OCI-M2 (cell line): ENCODE data around the gene PDP2.
A peak's percentile ranks its signal among the peaks of the same experiment; 100 is the strongest.

Experiments
- DNase-seq: peaks from one replicate; lab custom pipeline; 2025; ENCODE audit not compliant: unreplicated experiment; lab: John Stamatoyannopoulos, UW

Gene PDP2, protein sequence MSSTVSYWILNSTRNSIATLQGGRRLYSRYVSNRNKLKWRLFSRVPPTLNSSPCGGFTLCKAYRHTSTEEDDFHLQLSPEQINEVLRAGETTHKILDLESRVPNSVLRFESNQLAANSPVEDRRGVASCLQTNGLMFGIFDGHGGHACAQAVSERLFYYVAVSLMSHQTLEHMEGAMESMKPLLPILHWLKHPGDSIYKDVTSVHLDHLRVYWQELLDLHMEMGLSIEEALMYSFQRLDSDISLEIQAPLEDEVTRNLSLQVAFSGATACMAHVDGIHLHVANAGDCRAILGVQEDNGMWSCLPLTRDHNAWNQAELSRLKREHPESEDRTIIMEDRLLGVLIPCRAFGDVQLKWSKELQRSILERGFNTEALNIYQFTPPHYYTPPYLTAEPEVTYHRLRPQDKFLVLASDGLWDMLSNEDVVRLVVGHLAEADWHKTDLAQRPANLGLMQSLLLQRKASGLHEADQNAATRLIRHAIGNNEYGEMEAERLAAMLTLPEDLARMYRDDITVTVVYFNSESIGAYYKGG

DNA sequence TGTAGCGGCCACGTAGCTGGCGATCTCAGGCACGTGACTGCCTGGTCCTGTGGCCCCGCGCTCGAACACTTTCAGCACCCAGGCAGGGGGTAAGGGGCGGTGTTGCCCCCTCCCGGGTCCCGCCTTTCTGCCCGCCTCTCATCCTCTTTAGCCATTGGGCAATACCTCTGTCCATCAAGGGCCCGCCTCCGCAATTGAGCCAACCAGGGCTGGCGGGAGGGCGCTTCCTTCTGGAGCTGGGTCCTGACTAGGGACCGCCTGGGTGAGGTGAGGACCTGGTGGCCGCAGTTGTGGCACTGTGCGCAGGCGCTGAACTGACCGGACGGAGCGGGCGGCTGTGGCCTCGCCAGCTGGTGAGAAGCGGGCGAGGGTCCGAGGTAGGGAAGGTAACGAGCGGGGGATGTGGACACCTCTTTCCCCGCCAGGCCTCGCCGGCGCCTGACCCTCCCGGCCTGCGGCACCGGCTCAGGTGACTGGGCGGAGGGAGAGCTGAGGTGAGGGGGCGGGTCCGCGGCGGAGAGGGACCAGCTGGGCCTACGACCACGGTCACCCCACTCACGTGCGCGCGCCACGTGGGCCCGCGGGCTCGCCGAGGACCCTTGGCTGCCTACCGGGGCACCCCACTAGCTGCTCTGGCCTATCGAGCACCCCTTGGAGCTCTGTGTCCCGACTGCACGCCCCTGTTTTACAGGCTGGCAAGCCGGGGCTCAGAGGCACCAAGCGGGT, at the start of gene PDP2:
PDP2 (plus strand) TSS at position 228 of the 726 bp plus-strand sequence. CDS start 3,770 bp downstream, outside the sequence.
- peak; percentile 44 for DNase-seq

DNA sequence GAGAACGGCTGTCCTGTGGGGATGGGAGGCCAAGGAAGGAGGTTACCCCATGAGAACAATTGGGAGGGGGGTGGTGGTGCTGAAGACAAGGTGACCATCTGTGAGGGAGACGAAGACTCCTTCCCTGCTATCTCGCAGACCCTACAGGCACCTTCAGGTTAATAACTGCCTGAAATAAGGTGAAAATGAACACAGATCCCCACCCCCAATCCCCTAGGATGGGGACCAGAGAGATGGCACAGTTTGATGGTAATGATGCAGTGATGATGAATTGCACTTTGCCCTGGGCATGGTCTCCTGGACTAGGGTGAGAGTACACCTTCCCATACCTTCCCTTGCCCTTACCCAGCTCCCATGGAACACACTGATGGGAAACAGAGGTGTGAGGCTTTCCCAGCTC, 48.1 kb upstream of the PDP2 start:
- no peak for DNase-seq

- DNase-seq = no peak
Observed at GRCh38 chr16:66832661-66833305, 47.5 kb upstream of the PDP2 start.

DNA sequence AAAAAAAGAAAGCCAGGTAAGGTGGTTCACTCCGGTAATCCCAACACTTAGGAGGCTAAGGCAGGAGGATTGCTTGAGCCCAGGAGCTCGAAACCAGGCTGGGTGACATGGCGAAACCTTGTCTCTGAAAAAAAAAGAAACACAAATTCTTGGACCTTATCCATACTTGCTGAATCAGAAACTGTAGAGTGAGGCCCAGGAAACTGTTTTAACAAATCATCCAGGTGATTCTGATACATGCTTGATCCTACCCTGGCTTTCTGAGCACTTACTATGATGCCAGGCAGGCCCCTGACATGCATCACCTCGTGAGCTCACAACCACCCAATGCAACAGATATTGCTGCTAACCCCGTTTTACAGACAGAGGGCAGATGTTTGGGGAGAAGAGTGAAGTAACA, 45.6 kb upstream of the PDP2 start:
- DNase-seq = no peak

DNA sequence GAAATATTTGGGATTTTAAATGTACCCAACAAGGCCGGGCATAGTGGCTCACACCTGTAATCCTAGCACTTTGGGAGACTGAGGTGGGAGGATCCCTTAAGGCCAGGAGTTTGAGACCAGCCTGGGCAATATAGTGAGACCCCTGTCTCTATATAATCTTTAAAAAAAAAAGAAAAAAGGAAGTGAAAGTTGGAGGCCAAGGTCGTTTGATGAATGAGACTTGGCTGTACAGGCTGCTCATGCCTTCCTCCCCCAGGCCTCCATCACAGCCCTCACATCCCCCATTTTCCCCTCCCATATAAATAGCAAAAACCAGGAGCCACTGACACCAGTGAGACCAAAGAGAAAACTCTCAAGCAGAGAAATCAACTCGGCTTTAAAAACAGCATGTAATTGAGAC, 39.4 kb upstream of the PDP2 start:
- no peak for DNase-seq

DNA sequence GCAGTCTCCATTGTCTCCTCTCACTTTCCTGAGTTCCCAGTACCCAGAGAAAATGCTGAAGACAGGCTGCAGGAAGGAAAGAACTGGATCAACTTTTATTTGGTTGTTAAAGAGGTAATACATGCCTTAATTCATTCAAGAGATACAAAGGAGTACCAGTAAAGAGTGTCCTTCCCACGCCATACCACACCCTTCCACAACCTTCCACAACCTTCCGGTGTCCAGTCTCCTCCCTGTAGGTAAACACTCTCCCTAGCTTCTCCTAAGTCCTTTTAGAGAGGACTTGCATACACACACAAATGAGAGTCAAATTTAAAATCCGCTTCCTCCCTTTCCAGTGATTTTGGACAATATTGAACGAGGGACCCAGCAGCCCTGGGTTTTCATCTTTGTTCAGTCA, 38.9 kb upstream of the PDP2 start:
- no peak for DNase-seq

- no peak for DNase-seq
Observed at GRCh38 chr16:66842765-66843164, 37.5 kb upstream of the PDP2 start.

GRCh38 chr16:66843191-66843590, 37.1 kb upstream of the PDP2 start:
- no peak for DNase-seq

- no peak for DNase-seq
Observed at GRCh38 chr16:66844009-66844341, 36.3 kb upstream of the PDP2 start.

GRCh38 chr16:66844342-66845079, 35.8 kb upstream of the PDP2 start, which contains the start of gene CA7:
Gene CA7 (plus strand): TSS chr16:66844414. CDS start chr16:66844488, 74 bp downstream.
- DNase-seq = no peak

DNA sequence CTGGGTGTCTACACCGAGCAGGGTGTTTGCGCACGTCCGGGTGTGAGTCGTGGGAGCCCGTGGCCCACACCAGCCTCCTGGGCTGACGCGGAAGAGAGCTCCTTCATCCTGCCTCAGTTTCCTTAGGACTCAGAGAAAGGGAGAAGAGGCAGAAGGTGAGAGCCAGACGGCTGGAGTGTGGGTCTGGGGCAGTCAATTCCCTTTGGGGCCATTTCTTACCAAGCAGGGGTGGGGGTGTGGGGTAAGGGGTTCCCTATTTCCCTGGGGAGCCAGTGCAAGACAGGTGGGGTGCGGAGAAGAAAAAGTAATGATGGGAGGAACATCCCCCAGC, 35.3 kb upstream of the PDP2 start:
- DNase-seq = no peak

GRCh38 chr16:66845791-66846221, 34.5 kb upstream of the PDP2 start:
- DNase-seq = no peak

- DNase-seq = no peak
Observed at GRCh38 chr16:66846266-66846665, 34.0 kb upstream of the PDP2 start.

DNA sequence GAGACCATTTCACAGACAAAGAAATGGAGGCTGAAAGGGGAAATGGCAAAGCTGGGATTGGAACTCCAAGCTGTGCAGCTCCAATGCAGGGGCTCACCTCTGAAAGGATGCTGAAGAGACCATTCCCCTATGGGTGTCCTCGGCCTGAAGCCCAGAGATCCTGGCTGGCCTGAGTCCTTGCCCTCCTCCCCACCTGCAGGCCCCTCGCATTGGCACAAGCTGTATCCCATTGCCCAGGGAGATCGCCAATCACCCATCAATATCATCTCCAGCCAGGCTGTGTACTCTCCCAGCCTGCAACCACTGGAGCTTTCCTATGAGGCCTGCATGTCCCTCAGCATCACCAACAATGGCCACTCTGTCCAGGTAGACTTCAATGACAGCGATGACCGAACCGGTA, 33.5 kb upstream of the PDP2 start:
- DNase-seq = no peak

DNA sequence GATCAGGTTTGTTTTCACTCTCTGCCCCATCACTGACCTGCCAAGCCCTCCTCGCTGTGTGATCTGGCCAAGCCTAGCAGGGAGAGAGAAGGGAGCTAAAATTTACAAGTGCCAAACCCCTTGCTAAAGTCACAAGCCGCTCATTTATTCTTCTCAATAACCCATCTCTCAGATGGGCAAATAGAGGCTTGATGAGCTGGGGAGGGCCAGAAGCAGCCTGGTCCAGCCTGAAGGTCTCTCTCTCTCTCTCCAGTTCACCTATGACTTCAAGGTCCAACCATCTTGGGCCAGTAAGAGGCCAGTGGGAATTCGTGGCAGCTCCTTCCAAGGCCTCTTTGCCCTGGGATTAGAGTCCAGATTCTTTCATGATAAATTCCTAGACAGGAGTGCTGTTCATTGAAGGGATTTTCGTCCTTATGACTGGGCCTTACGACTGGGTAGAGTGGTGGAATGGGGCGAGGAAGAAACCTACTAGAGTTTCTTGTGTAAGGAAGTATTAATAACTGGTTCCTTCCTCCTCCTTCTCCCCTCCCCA, 32.7 kb upstream of the PDP2 start:
- DNase-seq = no peak

DNA sequence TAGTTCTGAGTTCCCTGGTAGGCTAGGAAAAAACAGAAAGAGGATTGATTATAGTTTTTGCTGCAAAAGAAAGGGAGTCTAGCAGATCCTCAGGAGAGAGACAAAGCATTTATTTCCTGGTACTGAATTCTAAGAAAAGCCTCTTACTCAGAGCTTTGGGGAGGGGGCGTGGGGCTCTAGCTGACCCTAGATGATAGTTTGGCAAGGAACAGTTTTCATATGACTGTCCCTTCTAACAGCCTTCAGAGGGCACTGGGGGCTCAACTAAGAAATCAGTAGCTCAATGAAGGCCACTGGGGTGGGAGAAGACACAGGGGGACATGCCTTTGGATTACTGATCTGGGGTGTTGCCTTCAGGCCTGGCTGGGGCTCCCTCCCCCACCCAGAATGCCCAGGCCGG, 32.1 kb upstream of the PDP2 start:
- no peak for DNase-seq

DNA sequence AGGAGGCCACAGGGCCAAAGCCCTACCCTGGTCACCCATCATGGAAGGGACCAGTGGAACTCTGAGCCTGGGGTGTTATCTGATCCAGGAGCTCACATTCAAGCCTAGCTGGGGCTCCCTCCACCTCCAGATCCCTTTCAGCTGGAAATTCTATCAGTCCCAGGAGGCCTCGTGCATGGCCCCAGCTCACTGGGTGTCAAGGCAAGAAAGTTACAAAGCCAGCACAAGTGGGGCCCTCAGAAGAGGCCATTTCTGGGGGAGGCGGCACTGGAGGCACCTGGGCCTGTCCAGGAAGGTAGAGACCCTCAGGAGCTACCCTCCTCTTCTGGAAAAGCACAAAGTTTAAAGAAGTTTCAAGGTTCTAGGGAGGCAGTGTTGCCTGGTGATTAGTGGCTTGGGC, 31.3 kb upstream of the PDP2 start:
- DNase-seq = no peak

DNA sequence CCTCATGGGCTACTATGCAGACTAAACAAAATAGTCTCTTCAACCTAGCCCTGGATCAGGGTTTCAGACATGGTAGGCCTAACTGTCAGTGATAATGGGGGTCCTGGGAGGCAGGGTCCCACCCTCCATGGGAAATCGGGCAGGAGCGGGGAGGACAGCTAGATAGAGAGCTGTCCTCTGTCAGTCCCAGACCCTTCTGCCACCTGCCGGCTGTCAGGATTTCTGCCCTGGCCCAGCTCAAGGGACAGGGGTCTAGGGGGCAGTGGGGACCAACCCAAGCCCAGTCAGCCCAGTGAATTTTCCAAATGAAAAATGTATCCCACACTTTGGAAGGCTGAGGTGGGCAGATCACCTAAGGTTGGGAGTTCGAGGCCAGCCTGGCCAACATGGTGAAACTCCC, 30.8 kb upstream of the PDP2 start:
- DNase-seq = no peak

DNA sequence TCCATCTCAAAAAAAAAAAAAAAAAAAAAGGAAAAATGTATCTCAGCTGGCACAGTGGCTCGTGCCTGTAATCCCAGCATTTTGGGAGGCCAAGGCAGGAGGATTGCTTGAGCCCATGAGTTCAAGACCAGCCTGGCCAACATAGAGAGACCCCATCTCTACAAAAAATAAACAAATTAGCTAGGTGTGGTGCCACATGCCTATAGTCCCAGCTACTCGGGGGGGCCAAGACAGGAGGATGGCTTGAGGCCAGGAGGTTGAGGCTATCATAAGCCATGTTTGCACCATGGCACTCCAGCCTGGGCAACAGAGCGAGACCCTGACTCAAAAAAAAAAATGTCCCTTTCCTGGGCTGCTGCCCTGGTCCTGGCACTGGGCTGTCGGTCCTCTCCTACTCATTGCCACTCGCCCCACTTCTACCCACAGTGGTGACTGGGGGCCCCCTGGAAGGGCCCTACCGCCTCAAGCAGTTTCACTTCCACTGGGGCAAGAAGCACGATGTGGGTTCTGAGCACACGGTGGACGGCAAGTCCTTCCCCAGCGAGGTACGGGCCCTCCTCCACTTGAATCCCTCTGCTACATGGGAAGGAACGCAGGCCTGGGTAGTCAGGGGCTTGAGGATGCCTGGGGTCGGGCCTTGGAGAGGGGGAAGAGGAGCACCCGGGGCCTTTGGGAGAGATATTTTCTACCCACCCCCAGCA, 30.1 kb upstream of the PDP2 start:
- no peak for DNase-seq
